Neural progenitor cell (in vitro differentiated cells): ENCODE results near the gene XG. TPM values are rescaled to one million over a fixed set of nuclear protein-coding genes. Genes with fewer than 3 reads are reported as not detected.

Experiments used
- DNase-seq: peaks from one replicate; pipeline ENCODE4 v3.0.0-alpha.2; 2016; ENCODE audit warnings: low spot score
- H2AFZ ChIP-seq: fragments of 200-600 bp; sonication (generic); replicated peaks from 2 replicates; pipeline ENCODE4 v1.6.1; 2016; ENCODE audit warnings: antibody characterized with exemption
- H3F3A ChIP-seq: fragments of 200-600 bp; sonication (generic); 2 replicates; pipeline ENCODE4 v1.6.1; 2016; ENCODE audit warnings: antibody characterized with exemption, low read depth
- H3K27ac ChIP-seq: fragments of 200-600 bp; sonication (generic); 2 replicates; pipeline ENCODE4 v1.5.1; 2016; ENCODE audit warnings: mild to moderate bottlenecking
- H3K27me3 ChIP-seq: fragments of 200-600 bp; sonication (generic); 2 replicates; pipeline ENCODE4 v1.6.1; 2016; ENCODE audit warnings: mild to moderate bottlenecking, moderate library complexity
- H3K36me3 ChIP-seq: fragments of 200-600 bp; sonication (generic); 2 replicates; pipeline ENCODE4 v1.5.1; 2016
- H3K4me1 ChIP-seq: fragments of 200-600 bp; sonication (generic); 2 replicates; pipeline ENCODE4 v1.6.1; 2016; ENCODE audit warnings: mixed run types
- H3K4me2 ChIP-seq: fragments of 200-600 bp; sonication (generic); 2 replicates; pipeline ENCODE4 v1.6.1; 2016
- H3K4me3 ChIP-seq: fragments of 200-600 bp; sonication (generic); 2 replicates; pipeline ENCODE4 v1.5.1; 2016
- H3K79me2 ChIP-seq: fragments of 200-600 bp; sonication (generic); 2 replicates; pipeline ENCODE4 v1.6.1; 2016; ENCODE audit warnings: low read depth
- H3K9ac ChIP-seq: fragments of 200-600 bp; sonication (generic); 2 replicates; pipeline ENCODE4 v1.6.1; 2016
- H3K9me3 ChIP-seq: fragments of 200-600 bp; sonication (generic); 2 replicates; pipeline ENCODE4 v1.5.1; 2016; ENCODE audit warnings: low read depth
- H4K20me1 ChIP-seq: fragments of 200-600 bp; sonication (generic); 2 replicates; pipeline ENCODE4 v1.6.1; 2016; ENCODE audit warnings: low read depth
- H3K27ac Mint-ChIP-seq: 3 replicates; pipeline ENCODE4 v1.8.0; 2021; ENCODE audit warnings: mixed read lengths
- H3K27me3 Mint-ChIP-seq: 2 replicates; pipeline ENCODE4 v1.8.0; 2022; ENCODE audit warnings: low read depth, mild to moderate bottlenecking, inconsistent platforms, moderate library complexity, mixed read lengths; ENCODE audit not compliant: insufficient read depth
- H3K36me3 Mint-ChIP-seq: 3 replicates; pipeline ENCODE4 v1.8.0; 2021; ENCODE audit warnings: mixed read lengths
- H3K4me1 Mint-ChIP-seq: 3 replicates; pipeline ENCODE4 v1.8.0; 2021; ENCODE audit warnings: mixed read lengths
- H3K4me3 Mint-ChIP-seq: 3 replicates; pipeline ENCODE4 v1.8.0; 2021; ENCODE audit warnings: mild to moderate bottlenecking, moderate library complexity, mixed read lengths
- H3K9me3 Mint-ChIP-seq: 3 replicates; pipeline ENCODE4 v1.8.0; 2020; ENCODE audit warnings: mixed read lengths
- CTCF ChIP-seq: fragments of 200-600 bp; sonication (generic); IDR thresholded peaks from 2 replicates; pipeline ENCODE4 v1.5.1; 2017; ENCODE audit warnings: antibody characterized with exemption, mild to moderate bottlenecking
- EZH2 ChIP-seq: fragments of 200-600 bp; sonication (generic); IDR thresholded peaks from 2 replicates; pipeline ENCODE4 v1.6.1; 2017; ENCODE audit warnings: antibody characterized with exemption, mild to moderate bottlenecking, moderate library complexity
- EZH2phosphoT487 ChIP-seq: fragments of 200-600 bp; sonication (generic); IDR thresholded peaks from 2 replicates; pipeline ENCODE4 v1.6.1; 2017; ENCODE audit warnings: antibody characterized with exemption
- total RNA-seq: library from RNA; depleted of rRNA; stranded (reverse); fragments of >200 nt; gene quantifications from 2 replicates; pipeline ENCODE4 v1.2.3, GENCODE V29; 2015; ENCODE audit warnings: low replicate concordance

Gene XG
- total RNA-seq, 1 donor from 2014 or later = not detected

DNA sequence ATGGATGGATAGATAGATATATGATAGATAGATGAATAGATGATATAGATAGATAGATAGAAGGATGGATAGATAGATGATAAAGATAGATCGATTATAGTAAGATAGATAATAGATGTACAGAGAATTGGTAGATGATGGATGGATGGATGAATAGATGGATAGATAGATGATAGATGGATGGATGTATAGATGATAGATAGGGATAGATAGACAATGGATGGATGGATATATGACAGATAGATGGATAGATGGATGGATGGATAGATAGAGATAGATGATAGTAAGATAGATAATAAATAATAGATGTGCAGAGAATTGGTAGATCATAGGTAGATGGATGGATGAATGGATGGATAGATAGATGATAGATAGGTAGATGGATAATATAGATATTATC, 89.1 kb downstream of the XG start:
- Histone ChIP-seq H3K36me3 (peaks cover 8% of the 10 kb centered on the region), H3K27me3 (no peaks in the 10 kb centered on the region), H3K79me2 (peaks cover 29% of the 10 kb centered on the region), H3K9me3 (no peaks in the 10 kb centered on the region), H3K27ac (no peak overlapping the region), H3F3A (peaks cover 18% of the 10 kb centered on the region), H3K4me2 (no peak overlapping the region), H4K20me1 (no peaks in the 10 kb centered on the region), H3K4me3 (no peak overlapping the region), H3K9ac (no peak overlapping the region), H3K4me1 (no peaks in the 10 kb centered on the region), H2AFZ (no peak overlapping the region)
- Mint-ChIP-seq H3K4me3 (no peak overlapping the region), H3K9me3 (peaks cover 51% of the 10 kb centered on the region), H3K4me1 (peaks cover 4% of the 10 kb centered on the region), H3K27ac (no peak overlapping the region), H3K27me3 (peaks cover 7% of the 10 kb centered on the region), H3K36me3 (peaks cover 63% of the 10 kb centered on the region)
- no peak for DNase-seq
- TF ChIP-seq EZH2phosphoT487 (no peak), EZH2 (no peak), CTCF (no peak)

- Histone ChIP-seq H3K4me1 (no peaks in the 10 kb centered on the region), H3K27ac (no peak overlapping the region), H4K20me1 (no peaks in the 10 kb centered on the region), H3K9ac (no peak overlapping the region), H3F3A (peaks cover 18% of the 10 kb centered on the region), H3K27me3 (no peaks in the 10 kb centered on the region), H3K36me3 (peaks cover 8% of the 10 kb centered on the region), H2AFZ (no peak overlapping the region), H3K4me3 (no peak overlapping the region), H3K79me2 (peaks cover 29% of the 10 kb centered on the region), H3K4me2 (no peak overlapping the region), H3K9me3 (no peaks in the 10 kb centered on the region)
- Mint-ChIP-seq H3K36me3 (peaks cover 60% of the 10 kb centered on the region), H3K4me3 (no peak overlapping the region), H3K4me1 (peaks cover 4% of the 10 kb centered on the region), H3K9me3 (peaks cover 47% of the 10 kb centered on the region), H3K27ac (no peak overlapping the region), H3K27me3 (peaks cover 5% of the 10 kb centered on the region)
- no peak for DNase-seq
- TF ChIP-seq EZH2phosphoT487 = no peak
- no peak for TF ChIP-seq CTCF
- no peak for TF ChIP-seq EZH2
Measured at GRCh38 chrX:2841537-2841936, 89.7 kb downstream of the XG start.

DNA sequence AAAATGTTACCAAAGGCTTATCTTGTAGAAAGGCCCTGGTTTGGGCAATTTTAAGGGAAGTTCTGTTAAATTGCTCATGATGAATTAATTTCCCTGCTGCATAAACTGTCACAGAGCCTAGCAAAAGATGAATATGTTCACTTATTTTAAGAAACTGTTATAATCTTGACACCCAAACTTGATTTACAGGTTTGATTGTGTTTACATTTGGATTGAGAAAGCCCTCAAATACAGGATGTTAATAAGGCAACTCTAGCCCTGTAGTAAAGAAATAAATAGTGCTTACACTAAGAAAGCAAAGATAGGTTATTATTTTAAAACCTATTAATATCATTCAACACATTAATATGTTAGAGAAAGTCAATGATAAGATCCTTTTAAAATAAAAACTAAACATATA, 95.2 kb downstream of the XG start:
- Mint-ChIP-seq H3K9me3 (peaks cover 12% of the 10 kb centered on the region), H3K4me1 (peaks cover 19% of the 10 kb centered on the region), H3K27me3 (no peaks in the 10 kb centered on the region), H3K36me3 (peaks cover 37% of the 10 kb centered on the region), H3K27ac (no peak overlapping the region), H3K4me3 (no peak overlapping the region)
- Histone ChIP-seq H2AFZ (no peak overlapping the region), H3K9me3 (no peaks in the 10 kb centered on the region), H3K27ac (no peak overlapping the region), H3K27me3 (no peaks in the 10 kb centered on the region), H3K9ac (no peak overlapping the region), H4K20me1 (no peaks in the 10 kb centered on the region), H3K36me3 (peaks cover 8% of the 10 kb centered on the region), H3K79me2 (no peaks in the 10 kb centered on the region), H3F3A (peaks cover 18% of the 10 kb centered on the region), H3K4me3 (no peak overlapping the region), H3K4me2 (no peak overlapping the region), H3K4me1 (peaks cover 7% of the 10 kb centered on the region)
- no peak for DNase-seq
- no peak for TF ChIP-seq EZH2phosphoT487
- TF ChIP-seq EZH2 = no peak
- no peak for TF ChIP-seq CTCF
